ES-I3 (cell line): ENCODE data around the gene C16orf54.
"Not testable (repeated sequence)": the region's sequence is repeated elsewhere in the genome, so short reads cannot be mapped to it uniquely, and the experiment has no call there.

ENCODE experiments used
- H3K36me3 ChIP-seq: 2 replicates; pipeline ENCODE4 v1.6.1; 2013; ENCODE audit warnings: mild to moderate bottlenecking, low read length, control low read depth, moderate library complexity; ENCODE audit not compliant: insufficient read depth
- H3K4me1 ChIP-seq: 2 replicates; pipeline ENCODE4 v1.6.1; 2013; ENCODE audit warnings: mild to moderate bottlenecking, control low read depth, low read length; ENCODE audit not compliant: insufficient read depth
- H3K9ac ChIP-seq: 2 replicates; pipeline ENCODE4 v1.6.1; 2013; ENCODE audit warnings: low read depth, mild to moderate bottlenecking, low read length, moderate library complexity
- H3K9me3 ChIP-seq: 2 replicates; pipeline ENCODE4 v1.6.1; 2013; ENCODE audit warnings: mild to moderate bottlenecking, low read length, moderate library complexity; ENCODE audit not compliant: control insufficient read depth, insufficient read depth

The C16orf54 gene

DNA sequence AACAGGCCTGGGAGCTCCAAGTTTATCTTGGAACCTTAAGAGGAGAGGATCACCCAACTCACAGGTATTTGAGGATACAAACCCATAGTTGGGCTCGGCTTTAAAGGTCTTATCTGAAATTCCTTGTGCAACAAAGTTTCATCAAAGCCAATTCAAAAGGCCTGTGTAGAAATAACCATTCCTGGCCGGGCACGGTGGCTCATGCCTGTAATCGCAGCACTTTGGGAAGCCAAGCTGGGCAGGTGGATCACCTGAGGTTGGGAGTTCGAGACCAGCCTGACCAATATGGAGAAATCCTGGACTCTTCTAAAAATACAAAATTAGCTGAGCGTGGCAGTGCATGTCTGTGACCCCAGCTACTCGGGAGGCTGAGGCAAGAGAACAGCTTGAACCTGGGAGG lies 28.7 kb downstream of the C16orf54 start:
- Histone ChIP-seq H3K36me3 (peaks cover 10% of the 10 kb centered on the region), H3K9me3 (no peaks in the 10 kb centered on the region), H3K9ac (no peak overlapping the region), H3K4me1 (peaks cover 9% of the 10 kb centered on the region)

DNA sequence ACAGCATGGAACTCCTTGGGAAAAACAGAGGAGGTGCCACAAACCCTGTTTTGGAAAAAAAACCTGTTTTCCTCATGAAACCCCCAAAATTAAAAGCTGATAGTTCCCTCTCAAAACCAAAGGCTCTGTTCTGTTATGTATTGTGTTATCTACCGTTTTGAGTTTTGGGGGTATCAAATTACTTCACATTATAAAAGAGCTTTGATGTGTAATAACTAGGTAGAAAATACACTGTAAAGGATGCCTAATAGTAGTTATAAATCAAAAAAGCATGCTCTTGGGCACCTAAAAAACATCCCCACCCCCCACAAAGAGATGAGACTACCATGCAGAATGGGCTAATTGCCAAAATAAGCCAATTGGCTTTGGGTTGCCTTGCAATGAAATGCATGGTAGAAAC lies 30.8 kb downstream of the C16orf54 start:
- Histone ChIP-seq H3K9me3 (no peaks in the 10 kb centered on the region), H3K9ac (no peak overlapping the region), H3K36me3 (peaks cover 12% of the 10 kb centered on the region), H3K4me1 (peaks cover 5% of the 10 kb centered on the region)

DNA sequence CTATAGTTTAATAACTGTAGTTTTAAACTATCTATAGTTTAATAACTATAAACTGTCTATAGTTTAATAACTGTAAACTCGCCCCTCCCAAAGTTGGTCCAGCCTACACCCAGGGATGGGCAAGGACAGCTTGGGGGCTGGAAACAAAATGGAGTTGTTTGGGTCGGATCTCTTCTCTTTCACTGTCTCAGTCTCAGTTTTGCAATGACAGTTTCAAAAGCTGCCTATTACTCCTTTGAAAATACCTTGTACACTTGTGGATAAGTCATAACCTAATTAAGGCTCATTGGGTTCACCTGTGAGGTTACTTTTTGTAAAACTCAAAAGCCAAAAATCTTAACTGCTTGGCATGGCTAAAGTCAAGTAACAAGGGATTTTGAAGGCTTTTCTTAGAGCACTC lies 31.4 kb downstream of the C16orf54 start:
- H3K36me3 ChIP-seq, result peaks cover 12% of the 10 kb centered on the region
- no peaks in the 10 kb centered on the region for H3K9me3 ChIP-seq
- H3K4me1 ChIP-seq, result peaks cover 5% of the 10 kb centered on the region

DNA sequence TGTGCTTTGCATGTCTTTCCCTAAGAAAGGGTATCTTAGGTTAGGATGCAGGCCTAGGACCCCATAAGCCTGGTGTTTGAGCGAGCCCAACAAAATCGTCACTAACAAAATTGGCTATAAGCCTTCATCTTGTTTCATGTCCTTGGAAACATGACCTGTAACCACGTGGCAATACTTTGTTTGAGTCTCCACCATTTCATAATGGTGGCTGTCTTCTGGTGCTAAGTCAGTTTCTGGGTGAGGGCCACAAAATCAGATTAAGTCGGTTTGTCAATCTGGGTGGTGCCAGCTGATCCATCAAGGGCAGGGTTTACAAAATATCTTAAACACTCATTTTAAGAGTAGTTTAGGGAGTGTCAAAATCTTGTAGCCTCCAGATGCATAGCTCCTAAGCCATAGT lies 33.0 kb downstream of the C16orf54 start:
- no peak overlapping the region for H3K9ac ChIP-seq
- peaks cover 3% of the 10 kb centered on the region for H3K4me1 ChIP-seq

More for the DNA sequence above, 31.4 kb downstream of the C16orf54 start:
- H3K9ac ChIP-seq, result no peak overlapping the region

DNA sequence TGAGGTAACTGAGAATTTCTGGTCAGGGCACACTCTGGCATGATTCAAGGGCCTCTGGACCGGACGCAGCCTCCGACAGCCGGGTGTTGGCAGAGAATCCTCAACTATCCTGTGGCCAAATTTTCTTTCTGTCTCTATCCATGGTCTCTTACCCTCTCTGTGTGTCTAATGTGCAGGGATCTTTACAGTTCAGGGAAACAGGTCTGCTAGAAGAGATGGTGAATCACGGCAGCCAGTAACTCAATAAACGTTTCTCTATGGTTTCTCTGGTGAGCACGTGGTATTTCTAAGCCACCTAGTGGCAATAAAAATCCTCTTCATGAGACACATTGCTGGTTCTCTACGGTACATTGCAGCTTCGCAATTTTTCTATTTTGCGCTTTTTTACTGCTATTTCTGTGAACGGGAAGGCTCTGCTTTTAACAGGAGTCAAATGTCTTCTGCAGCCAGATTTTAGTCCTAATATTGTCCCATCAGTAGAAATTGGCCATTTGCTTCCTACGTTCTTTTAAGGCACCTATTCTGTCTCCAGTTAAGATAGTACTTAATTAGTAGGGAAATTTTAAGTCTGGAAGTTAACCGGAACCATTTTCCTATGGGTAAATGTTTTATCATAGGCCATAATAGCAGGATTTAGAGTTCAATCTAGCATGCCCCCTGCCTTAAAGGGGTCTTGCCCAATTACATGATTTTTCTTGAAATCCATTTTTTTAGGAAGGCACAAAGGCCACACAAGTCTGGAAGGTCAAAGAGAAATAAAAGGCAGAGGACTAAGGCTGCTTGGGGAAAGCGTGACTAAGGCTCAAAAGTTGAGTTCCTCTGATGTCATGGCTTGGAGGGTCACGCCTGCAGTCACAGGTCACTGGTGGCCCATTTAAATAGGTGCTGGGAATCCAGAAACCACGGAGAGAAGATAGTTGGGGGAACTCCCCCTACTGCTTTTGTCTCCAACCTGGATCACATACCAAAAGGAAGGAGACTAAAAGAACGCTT lies 35.3 kb downstream of the C16orf54 start:
- peaks cover 12% of the 10 kb centered on the region for H3K36me3 ChIP-seq
- no peaks in the 10 kb centered on the region for H3K9me3 ChIP-seq
- H3K9ac ChIP-seq, result peak overlapping the region; percentile 94
- peaks cover 3% of the 10 kb centered on the region for H3K4me1 ChIP-seq

More for the DNA sequence above, 33.0 kb downstream of the C16orf54 start:
- Histone ChIP-seq H3K36me3 (peaks cover 12% of the 10 kb centered on the region), H3K9me3 (no peaks in the 10 kb centered on the region)

DNA sequence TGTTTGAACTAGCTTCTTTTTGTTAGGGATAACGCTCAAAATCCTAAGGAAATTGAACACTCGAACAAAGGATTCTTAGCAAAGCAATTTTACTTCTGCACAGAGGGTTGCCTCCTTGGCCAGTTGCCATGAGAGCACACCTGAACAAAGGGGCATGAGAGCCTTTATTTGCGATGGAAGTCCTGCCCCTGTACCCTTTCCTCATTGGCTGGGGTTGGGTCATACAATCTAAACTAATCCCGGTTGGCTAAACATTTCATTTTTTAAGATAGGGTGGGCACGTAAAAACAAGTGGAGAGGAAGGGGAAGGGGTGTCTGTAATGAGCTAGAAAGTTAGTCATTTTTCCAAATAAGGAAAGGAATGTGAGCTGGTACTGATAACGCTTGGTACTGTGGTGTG lies 36.1 kb downstream of the C16orf54 start:
- peak overlapping the region; percentile 94 for H3K9ac ChIP-seq
- not testable (repeated sequence) for H3K9me3 ChIP-seq, H3K4me1 ChIP-seq
- H3K36me3 ChIP-seq, result peaks cover 12% of the 10 kb centered on the region

DNA sequence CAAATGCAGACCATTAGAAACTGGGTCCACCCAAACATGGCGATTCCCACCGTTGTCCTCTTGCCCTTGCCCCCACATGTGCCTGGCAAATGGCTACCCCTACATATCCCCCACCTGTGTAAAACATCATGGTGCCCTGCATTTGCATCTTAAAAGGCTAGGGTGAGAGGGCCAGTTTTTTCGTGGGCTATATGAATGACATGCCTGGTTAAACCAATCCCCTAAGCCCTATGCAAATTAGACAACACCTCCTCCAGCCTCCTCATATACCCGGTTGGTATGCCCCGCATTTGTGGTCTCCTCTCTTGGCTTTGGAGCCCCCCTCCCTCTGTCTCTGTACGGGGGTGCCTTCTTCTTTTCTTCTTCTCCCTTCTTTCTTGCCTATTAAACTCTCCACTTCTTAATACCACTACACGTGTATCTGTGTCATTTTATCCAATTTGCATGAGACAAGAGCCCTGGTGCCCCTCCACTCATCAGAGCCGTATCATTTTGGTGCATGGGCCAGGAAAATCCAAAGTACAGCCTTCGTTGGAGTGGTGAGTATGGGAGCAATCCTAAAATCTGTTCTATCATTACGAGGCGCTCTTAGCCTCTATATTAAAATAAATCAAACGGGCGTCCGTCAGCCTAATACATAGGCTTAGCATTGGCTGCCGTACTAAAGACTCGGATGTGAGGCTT lies 36.7 kb downstream of the C16orf54 start:
- Histone ChIP-seq H3K9me3 (no peaks in the 10 kb centered on the region), H3K36me3 (peaks cover 12% of the 10 kb centered on the region), H3K4me1 (peaks cover 3% of the 10 kb centered on the region), H3K9ac (peak overlapping the region; percentile 94)

DNA sequence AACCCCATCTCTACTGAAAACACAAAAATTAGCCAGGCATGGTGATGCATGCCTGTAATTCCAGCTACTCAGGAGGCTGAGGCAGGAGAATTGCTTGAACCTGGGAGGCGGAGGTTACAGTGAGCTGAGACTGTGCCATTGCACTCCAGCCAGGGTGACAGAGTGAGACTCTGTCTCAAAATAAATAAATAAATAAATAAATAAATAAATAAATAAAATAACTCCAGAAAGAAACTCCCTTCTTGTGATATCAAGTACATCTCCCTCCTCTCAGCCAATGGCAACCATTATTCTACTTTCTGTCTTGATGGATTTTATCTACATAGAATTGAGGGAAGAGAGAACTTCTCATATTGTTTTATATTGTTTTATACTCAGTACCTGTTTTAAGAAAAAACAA lies 38.6 kb downstream of the C16orf54 start:
- H3K36me3 ChIP-seq, H3K9ac ChIP-seq, H3K9me3 ChIP-seq, H3K4me1 ChIP-seq: not testable (repeated sequence)

DNA sequence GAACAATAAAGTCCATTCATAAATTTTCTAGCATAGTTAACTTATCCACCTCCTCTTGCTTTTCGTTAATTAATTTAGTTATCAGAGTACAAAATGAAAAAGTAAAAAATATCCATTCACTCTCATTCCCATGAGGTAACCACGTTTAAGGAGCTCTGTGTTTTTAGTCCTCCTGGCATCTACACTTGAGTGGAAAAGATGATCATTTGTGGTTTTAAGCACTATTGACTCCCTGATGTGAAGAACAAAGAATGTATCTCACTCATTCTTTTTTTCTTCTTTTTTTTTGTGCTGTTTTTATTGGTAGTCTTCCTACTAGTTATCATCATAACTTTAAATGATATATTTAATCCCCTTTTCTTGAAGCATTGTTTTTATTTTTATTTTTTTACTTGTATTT lies 40.8 kb downstream of the C16orf54 start:
- H3K9me3 ChIP-seq, result no peaks in the 10 kb centered on the region
- peaks cover 7% of the 10 kb centered on the region for H3K4me1 ChIP-seq
- no peak overlapping the region for H3K9ac ChIP-seq
- H3K36me3 ChIP-seq, result no peaks in the 10 kb centered on the region

DNA sequence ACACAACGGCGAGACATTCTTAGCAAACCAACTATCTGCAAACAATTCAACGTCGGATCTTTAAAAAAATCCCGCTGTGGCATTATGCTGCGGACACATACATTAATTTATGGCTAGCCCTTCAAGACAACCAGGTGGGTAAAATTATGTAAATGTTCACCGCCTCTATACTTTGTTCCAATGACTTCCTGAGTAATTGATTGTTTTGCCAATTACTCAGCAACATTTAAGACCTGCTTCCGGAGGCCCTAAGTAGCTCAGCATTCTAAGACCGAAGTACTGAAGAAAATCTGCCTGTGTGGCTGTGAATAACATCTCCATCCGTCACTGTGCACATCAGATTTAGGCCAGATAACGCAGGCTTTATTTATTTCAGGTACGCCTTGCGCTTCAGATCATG lies 43.5 kb downstream of the C16orf54 start:
- no peaks in the 10 kb centered on the region; the same call in 1 of the 2 replicates for H3K9me3 ChIP-seq
- H3K9ac ChIP-seq, result no peak overlapping the region
- peaks cover 16% of the 10 kb centered on the region for H3K4me1 ChIP-seq
- H3K36me3 ChIP-seq, result no peaks in the 10 kb centered on the region

DNA sequence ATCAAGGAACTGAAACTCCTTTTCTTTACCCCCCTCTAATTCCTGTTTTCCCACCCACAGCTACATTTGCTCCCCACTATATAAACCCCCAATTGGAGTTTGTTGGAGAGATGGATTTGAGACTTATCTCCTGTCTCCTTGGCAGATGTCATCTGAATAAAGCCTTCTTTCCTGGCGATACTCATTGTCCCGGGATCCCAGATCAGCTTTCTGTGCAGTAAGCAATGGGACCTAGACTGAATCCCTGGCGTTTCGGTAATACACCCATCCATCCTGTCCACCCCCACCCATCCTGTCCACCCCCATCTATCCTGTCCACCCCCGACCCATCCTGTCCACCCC lies 44.6 kb downstream of the C16orf54 start:
- peaks cover 16% of the 10 kb centered on the region for H3K4me1 ChIP-seq
- H3K9me3 ChIP-seq, result no peaks in the 10 kb centered on the region; the same call in 1 of the 2 replicates
- H3K36me3 ChIP-seq, result no peaks in the 10 kb centered on the region
- H3K9ac ChIP-seq, result no peak overlapping the region

DNA sequence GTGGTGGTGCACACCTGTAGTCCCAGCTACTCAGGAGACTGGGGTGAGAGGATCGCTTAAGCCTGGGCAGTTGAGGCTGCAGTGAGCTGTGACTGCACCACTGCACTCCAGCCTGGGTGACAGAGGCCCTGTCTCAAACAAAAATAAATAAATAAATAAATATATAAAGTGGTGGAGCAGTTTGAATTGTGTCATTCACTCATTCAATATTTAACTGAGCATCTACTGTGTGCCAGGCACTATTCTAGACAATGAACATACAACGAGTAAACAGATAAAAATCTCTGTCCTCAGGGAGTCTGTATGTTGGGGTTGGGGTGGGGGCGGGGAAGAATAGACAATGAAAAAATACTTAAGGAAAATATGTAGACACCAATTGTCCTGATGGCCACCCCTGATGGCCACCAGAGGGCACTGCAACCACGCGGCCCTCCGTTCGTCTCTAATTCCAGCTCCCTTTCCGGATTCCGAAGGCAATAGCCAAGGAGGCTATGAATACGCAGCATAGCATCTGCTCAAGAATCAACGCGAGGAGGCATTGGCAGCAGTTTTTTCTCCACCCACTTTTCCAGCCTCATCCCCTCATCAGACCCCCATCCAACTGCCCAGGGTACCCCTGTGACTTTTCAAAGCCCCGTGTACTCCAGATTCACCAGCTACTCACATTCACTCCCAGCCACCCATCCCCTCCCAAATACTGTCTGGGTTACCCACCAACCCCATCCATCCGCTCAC lies 45.4 kb downstream of the C16orf54 start:
- Histone ChIP-seq H3K4me1 (peaks cover 16% of the 10 kb centered on the region), H3K36me3 (no peaks in the 10 kb centered on the region), H3K9me3 (no peaks in the 10 kb centered on the region; the same call in 1 of the 2 replicates), H3K9ac (no peak overlapping the region)

DNA sequence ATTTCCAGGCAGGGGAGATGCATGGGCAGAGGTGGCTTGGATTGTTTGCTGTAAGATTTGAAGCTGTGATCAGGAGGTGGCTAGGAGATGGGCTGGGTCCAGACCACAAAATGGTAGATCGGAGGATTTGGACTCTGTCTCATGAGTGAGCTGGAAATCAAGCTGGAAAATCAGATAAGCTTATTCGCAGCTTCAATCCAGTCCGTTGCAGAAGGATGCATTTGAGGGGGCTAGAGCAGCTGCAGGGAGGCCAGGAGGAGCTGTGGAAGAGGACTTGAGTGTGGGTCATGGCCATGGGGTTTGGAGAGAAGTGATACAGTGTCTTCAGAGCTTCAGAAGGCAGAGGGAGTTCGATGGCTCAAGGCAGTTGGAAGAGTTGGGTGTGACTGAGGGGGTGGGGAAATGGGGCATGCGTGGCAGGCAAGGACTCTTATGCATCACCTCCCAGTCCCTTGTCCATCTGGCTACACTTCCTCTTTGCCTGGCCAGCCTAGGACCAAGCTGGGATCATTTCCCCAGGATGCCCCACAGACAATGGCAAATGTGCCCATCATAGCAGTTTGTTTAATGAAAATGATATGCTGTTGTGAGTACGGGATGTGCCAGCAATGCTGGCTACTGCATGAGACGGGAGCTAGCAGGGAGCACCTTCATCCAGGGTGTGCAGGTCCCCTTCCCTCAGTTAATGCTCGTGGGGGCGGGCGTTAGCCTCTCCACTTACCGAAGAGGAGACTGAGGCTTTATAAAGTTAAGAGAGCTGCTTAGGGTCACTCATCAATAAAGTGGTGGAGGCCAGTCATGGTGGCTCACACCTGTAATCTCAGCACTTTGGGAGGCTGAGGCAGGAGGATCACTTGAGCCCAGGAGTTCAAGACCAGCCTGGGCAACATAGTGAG lies 46.2 kb downstream of the C16orf54 start:
- H3K4me1 ChIP-seq, result peaks cover 16% of the 10 kb centered on the region
- no peaks in the 10 kb centered on the region for H3K36me3 ChIP-seq
- no peaks in the 10 kb centered on the region; the same call in 1 of the 2 replicates for H3K9me3 ChIP-seq
- no peak overlapping the region for H3K9ac ChIP-seq
